Right forelimb (tissue), 1 donor: ENCODE results near the gene CFAP157.
A peak's percentile ranks its signal among the peaks of the same experiment; 100 is the strongest.

Source experiments
- DNase-seq: peaks from one replicate; pipeline ENCODE4 v3.0.0-alpha.2; 2018

CFAP157 gene

DNA sequence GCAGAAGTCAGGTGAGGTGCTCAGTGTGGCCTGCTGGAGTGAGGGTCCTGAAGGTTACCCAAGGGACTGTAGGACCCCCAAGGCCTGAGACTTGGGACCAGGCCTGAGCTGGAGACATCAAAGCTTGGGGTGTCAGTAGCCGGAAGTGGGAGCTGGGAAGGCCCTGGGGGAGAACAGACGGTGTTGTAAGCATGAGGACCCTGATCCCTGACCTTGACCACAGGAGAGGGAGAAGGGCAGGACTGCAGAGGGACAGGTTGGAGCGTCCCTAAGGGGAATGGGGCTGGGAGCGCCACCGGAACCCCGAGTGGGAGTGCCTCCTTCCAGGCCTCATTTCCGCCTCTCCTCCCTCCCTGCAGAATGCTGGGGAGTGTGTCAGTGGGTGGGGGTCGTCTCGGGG is 9.6 kb downstream of the CFAP157 start:
- no peak for DNase-seq

DNA sequence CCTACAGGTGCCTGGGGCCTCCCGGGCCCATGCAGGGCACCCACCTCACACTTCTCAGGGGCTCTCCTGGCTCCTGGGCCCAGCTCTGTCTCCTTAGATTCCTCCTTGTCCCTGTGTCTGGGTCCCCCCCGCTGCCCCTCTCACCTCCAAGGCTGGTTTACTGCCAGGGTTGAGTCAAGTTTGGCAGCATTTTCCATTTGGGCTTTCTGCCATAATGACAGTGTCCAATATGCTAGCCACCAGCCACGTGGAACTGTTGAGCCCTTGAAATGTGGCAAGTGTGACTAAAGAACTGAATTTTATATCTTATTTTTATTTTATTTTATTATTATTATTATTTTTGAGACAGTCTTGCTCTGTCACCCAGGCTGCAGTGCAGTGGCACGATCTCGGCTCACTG is 11.0 kb downstream of the CFAP157 start:
- DNase-seq: no peak

DNA sequence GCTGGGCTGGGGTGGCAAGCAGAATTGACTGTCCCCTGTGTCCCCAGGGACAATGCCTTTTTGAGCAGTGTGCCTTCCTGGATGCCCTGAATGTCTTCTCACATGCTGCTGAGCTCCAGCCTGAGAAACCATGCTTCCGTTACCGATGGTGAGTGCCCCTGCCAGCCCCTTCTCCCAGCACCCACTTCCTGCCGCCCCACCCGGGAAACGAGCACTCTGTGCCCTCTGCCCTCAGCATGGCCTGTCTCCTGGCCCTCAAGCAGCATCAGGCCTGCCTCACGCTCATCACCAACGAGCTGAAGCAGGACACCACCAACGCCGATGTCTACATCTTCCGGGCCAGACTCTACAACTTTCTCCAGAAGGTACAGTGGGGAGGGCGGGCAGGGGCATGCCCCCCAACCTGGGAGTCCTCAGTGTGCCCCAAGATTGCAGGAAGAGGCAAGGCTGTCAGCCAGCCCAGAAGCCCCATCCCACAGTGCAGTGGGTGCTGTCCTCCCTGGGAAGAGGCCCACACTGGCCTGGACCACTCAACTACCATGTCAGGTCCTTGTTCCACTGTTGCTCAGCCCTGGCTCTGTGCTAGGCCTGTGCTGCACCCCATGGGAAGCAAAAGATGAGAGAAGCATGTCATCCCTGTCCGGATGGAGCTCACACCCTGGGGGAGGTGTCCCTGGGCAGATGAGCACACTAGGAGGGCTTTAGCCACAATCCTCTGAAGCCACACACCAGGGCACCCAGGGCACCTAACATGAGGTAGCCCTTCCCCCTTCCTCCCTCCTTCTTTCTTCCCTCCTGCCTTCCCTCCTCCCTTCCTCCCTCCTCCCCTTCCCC is 13.5 kb downstream of the CFAP157 start:
- no peak for DNase-seq

DNA sequence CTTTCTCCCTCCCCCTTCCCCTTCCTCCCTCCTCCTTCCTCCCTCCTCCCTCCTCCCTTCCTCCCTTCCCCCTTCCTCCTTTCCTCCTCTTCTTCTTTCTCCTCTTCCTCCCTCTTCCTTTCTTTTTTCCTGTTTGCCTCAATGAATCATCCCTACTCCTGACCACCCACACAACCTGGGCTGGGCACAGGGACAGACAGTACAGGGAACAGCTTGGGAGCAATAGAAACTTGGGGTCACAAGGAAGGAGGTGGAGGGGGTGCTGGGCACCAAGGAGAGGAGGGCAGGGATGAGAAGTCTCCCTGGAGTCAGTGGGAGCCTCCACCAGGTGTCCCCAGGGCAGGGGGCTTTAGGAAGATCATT is 14.1 kb downstream of the CFAP157 start:
- DNase-seq: no peak

DNA sequence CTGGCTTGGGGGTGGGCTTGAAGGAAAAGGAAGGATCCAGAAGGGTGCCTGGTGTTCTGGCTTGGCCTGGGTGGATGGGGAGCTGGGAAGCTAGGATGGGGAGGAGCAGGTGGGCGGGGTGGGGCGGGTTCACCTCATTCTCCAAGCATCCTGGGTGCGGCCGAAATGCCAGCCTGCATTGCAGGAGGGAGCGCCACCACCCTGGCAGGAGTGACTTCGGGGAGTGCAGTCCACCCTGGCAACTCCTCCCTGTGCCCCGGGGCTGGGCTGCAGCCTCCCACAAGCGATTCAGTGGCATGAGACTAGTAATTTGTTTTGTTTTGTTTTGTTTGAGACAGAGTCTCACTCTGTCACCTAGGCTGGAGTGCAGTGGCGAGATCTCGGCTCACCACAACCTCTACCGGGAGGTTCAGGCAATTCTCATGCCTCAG is 14.6 kb downstream of the CFAP157 start:
- no peak for DNase-seq

DNA sequence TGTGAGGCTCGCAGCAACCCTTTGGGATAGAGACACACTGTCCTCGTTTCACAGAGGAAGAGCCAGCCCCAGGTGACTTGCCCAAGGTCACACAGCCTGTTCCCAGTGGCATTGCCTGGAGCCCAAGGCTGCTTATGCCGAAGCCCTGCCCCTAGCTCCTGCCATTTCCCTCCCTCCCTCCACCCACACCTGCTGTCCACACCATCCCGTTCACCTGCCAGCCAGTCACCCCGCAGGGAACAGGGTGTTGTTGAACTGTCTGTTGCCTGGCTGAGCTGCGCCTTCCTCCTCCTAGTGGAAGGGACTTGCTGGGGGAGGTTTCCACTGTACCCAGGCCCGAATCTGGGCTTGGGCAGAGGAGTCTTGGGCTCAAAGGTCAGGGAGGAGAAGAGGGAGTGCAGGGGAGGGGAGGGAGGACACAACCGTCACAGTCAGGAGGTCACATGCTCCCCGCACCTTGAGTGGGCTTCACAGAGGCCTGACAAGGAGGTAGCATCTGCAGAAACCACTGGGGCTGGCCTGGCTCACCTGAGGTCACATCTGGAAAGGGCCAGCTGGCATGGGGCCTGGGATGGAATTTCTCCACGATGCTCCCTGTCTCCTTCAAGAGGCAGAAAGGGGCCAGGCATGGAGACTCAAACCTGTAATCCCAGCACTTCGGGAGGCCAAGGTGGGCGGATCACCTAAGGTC is 15.4 kb downstream of the CFAP157 start:
- DNase-seq: no peak

DNA sequence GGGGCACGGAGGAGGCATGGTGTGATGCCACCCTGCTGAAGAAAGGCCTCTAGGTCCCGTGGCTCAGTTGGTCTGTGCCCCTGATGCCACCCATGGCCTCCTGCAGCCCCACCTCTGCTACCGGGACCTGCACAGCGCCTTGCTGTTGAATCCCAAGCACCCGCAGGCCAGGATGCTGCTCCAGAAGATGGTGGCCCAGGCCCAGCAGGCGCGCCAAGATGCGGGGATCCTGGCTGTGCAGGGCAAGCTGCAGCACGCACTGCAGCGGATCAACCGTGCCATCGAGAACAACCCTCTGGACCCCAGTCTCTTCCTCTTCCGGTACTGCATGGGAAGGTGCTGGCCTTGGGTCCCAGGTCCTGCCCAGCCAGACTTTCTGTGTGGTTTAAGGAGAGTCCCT is 16.2 kb downstream of the CFAP157 start:
- no peak for DNase-seq

DNA sequence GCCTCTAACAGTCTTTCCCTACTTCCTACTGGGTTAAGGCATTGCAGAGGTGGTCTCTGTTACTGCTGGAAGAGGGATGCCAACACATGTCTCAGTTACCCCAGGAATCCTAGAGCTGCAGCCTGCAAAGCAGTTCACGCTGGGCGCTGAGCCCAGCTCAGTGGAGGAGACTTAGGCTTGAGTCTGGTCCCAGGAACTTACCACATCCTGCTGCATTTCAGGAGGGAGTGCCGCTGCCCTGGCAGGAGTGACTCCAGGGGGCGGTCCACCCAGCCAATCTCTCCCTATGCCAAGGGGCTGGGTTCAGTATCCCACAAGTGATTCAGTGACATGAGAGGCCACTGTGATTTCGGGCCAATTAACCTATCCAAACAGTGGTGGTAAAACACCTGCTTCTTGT is 16.7 kb downstream of the CFAP157 start:
- DNase-seq: no peak

DNA sequence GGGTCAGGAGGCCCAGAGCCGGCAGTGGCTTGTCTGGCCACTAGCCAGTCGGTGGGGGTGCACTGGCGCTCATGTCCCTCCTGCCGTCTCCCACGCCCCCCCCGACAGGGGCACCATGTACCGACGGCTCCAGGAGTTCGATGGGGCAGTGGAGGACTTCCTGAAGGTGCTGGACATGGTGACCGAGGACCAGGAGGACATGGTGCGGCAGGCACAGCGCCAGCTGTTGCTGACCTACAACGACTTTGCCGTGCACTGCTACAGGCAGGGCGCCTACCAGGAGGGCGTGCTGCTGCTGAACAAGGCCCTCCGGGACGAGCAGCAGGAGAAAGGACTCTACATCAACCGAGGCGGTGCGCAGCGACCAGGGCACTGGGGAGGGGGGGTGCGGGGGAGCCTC is 17.2 kb downstream of the CFAP157 start:
- no peak for DNase-seq

DNA sequence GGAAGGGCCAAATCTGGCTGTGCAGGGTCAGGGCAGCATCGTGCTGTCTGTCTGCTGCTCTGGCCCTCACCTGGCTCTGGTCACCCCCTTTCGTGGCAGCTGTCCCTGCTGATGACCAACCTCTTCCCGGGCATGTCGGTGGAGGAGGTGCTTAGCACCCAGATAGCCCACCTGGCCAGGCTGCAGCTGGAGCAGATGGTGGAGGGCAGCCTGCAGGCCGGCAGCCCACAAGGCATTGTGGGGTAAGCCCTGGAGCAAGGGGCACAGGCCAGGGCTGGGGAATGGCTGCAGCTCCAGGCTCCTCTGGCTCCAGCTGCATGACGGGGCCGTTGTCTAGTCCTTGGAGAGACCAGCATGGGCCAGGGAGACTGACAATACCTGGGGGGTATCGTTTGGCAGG is 20.1 kb downstream of the CFAP157 start:
- no peak for DNase-seq

DNA sequence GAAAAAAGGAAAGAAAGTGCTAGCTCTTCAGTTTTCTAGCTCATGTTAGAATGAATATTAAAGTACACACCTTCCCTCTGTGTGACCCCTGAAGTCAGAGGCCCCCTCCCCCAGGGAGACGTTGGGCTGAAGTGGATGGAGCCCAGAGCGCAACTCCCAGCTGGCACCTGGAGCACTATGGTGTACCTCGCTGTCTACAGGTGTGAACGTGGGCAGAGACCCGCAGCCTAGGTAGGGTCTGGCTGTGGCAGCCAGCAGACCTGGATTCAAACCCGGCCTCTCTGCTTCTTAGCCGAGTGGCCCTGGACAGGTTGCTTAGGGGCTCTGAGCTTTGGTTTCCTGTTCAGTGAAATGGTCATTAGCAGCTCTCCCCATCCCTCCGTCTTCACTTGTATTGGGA is 22.0 kb downstream of the CFAP157 start:
- no peak for DNase-seq

DNA sequence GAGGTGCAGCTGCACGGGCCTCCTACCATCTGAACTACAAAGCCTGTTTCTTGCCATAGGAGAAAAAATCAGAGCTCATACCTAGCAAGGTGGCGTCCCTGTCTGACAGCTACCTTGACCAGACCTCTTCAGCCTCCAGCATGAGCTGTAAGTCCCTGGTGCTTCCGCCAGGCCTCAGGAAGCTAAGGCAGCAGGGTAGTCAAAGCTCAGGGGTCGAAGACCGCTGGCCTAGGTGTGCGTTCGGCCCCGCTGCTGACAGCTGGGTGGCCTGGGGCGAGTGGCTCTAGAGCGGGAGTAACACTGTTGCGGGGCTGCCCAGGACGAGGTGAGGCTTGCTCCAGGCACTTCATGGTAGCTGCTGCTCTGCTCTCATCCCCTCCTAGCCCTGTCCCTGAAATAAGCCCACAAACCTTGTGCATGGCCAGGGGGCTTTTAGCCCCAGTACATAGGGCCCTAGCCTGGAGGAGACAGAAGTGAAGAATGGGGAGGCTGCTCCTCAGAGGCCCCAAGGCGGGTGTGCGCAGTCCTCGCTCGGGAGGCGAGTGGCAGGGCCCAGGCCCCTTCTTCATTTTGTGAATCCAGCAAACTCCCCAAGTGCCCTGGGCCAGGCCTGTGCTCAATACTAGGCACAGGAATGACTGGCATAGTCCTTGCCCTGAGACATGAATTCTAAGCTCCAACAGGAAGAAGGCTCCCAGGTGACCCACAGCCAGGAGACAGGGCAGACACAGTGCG is 22.9 kb downstream of the CFAP157 start:
- no peak for DNase-seq

DNA sequence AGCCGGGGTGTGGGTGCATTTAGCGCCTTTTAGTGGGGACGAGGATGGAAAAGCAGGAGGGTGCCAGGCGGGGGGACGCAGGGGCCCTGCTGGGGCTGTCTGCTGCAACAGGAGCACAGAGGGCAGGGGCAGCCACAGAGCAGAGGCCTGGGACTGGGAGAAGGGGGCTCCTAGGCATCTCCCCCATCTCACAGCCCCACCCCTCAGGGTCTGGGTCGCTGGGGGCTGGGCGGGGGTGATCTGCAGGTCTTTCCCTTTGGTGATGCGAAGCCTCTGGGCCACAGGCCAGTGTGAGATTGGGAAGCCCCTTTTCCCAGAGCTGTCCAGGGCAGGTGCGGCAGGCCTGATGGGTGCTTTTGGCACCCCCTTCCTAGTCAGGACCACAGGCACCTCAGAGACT is 23.5 kb downstream of the CFAP157 start:
- no peak for DNase-seq

DNA sequence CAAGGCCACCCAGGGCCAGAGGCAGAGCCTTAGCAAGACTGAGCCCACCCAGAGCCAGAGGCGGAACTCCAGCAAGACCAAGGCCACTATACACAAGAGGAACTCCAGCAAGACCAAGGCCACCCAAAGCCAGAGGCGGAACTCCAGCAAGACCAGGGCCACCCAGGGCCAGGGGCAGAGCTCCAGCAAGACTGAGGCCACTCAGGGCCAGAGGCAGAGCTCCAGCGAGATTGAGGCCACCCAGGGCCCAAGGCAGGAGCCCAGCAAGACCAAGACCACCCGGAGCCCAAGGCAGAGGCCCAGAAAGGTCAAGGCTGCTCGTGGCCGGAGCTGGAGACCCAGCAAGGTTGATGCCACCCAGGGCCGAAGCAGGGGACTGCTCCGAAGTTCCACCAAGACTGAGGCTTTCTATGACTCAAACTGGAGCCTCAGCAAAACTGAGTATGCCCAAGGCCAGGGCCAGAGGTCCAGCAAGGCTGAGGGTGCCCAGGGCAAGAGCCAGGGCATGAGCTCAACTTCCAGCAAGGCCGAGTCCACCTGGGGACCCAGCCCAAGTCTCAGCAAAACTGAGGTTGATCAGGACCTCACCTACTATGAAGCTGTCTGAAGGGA is 24.1 kb downstream of the CFAP157 start:
- DNase-seq: no peak

DNA sequence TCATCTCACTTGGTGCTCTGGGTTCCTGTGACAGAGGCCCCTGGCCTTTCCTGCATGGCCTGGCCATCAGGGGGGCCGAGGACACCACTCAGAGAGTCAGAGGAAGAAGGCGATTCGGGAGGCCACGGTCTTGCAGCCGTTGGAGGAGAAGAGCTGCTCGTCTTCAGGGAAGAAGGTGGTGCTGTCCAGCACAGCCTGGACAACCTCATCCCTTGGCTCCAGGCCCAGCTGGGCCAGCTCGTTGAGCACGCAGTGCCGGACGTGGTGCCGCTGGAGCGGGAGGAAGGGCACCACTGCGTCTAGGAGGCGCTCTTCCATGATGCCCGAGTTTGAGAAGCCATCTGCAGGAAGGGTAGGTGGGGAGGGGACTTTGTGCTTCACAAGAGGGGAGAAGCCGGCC is 25.1 kb downstream of the CFAP157 start:
- no peak for DNase-seq

DNA sequence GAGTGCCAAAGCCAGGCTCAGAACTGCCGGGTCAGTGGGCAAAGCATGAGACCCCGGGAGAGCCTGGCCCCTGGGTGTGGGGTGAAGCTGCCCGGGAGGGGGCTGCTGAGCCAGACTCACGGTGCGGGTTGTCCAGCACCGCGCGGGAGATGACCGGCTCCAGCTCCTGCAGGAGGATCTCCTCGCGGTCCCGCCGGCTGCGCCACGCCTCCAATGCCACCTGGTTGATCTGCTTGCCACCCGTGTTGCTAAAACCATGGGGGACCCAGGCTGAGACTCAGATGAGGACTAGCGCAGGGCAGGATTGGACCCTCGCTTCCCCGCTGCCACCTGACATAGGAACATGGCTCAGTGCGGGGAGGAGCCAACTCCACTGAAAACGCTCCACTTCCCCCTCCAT is 25.7 kb downstream of the CFAP157 start:
- no peak for DNase-seq

DNA sequence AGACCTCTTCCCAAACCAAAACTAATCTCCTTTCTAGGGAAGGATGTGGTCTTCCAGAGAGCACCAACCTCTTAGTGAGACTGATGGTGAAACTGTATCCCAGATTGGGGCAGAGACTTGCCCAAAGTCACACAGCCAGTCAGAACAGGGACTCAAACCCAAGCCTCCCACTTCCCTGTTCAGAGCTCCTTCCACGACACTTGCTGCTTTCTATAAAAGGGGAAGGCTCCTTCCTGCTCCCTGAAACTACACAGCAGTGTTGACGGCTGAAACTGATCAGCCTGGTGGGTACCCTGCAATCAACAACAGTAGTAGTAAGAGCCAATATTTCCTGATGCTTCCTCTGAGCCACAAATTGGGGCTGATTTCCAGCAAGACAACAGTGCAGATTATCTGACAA is 26.8 kb downstream of the CFAP157 start:
- DNase-seq: no peak

DNA sequence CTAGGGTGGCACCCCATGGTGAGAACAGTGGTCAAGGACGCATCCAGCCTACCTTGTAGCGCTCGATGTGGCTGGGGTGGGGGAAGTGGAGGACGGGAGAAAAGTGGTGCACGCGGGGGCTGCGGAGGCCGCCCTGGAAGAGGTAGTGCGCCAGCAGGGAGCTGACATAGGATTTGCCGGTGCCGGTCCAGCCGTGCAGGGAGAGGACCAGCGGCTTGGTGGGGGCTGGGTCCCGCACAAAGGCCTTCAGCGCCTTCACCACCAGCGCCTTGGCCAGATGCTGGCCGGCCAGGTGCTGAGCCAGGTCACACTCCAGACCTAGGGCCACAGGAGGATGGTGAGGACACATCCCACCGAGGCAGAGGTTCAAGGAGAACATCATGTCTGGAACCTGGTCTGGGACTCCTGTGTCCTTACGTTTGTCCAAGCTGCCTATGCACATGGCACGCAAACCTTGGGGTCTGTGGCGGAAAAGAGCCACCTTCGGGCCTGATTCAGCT is 27.5 kb downstream of the CFAP157 start:
- DNase-seq: no peak

DNA sequence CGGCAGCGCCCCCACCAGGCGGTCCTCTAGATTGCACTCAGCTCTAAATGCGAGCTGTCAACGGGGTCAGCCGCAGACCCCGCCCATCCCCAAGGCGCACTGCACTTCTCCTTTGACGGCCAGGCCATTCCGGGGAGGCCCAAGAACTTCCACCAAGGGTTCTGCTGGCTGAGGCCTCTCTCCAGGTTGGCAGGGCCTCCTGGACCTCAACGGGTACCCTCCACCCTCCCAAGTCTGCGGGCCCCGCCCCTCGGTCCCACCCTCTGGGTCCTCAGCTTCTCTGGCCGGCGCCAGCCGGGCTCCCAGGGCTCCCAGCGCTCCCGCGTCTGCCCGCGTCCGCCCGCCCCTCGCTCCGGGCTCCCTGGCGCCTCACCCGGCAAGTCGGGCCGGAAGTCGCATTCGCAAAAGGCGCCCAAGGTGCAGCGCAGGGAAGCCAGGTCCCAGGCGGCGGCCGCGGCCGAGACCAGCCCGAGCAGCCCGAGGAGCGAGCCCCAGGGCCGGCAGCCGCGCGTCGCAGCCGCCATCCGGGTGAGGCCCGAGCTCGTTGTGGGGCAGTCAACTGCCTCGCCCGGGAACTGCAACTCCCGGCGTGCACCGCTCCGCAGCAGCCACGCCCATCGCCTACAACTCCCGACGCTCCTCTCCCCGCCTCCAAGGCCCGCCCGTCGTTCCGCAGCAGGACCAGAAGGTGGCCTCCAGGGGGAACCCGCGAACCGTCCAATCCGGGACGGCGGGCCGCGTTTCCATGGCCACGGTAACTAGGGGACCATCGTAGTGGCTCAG is 28.1 kb downstream of the CFAP157 start, which contains the start of gene TOR2A:
Gene TOR2A (minus strand): TSS at position 548 of the 783 bp plus-strand sequence. CDS start 24 bp downstream, at position 524.
- DNase-seq: peak; percentile 99

DNA sequence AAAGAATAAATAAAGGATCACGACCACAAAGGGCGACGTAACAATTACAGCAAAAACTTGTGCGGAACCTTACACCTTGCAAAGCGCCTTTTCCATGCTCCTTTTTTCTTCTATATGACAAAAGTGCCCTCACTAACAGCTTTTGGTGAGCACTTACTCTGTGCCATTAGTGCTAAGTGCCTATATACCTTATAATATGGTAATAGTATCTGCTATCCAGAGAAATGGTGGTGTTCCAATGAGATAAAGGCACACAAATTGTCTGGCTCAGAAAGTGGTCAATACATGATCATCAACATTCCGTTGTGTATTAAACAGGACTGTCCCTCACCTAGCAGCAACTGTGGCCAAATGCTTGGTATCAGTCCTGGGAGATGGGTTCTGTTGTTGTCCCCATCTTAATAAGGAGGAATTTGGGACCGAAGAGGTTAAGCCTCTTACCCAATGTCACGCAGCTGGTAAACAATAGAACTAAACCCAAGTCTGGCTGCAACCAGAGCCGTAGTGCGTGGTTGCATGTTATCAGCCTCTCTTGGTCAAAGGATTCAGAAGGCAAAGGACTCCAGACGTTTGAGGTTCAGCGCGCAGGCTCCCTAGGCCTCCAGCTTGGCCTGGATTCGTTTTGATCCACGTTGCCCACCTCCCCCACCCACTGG is 28.9 kb downstream of the CFAP157 start:
- no peak for DNase-seq

DNA sequence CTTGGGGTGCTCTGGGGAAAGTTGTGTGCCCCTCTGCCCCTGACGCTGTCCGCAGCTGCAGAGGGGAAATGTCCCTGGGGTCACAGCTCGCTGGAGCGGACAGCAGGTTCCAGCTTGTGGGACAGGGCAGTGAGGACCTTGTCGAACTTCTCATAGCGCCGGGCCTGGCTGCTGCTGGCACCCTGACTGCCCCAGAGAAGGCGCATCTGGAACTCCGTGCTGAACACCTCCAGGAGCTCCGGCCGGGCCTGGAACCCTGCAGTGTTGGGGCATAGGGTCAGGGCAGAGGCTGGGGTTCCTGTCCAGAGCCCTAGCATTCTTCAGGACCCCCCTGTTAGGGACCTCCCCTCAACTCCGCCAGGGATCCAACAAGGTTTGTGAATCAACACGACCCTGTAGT is 31.9 kb downstream of the CFAP157 start:
- no peak for DNase-seq
